Thyroid gland (tissue), 4 donors: Measurements from ENCODE around the gene TSPAN15.

ENCODE experiments used
- POLR2A ChIP-seq, 2 donors: fragments of 450-650 bp; IDR thresholded peaks; one replicate each; pipeline ENCODE4 v1.6.1; 2017; ENCODE audit warnings: antibody characterized with exemption in 2 of 2, mild to moderate bottlenecking in 2 of 2, moderate library complexity in 1 of 2
- TF ChIP-seq, protein P1 (sequence below), 6 experiments: fragments of 200-600 bp in 3 of 6; fragments of 450-650 bp in 3 of 6; sonication (generic) in 3 of 6; IDR thresholded peaks; one replicate each; pipeline ENCODE4 v1.5.1; 2016 to 2019; ENCODE audit warnings: antibody characterized with exemption in 6 of 6, mild to moderate bottlenecking in 2 of 6, inconsistent platforms in 1 of 6, moderate library complexity in 1 of 6

DNA sequence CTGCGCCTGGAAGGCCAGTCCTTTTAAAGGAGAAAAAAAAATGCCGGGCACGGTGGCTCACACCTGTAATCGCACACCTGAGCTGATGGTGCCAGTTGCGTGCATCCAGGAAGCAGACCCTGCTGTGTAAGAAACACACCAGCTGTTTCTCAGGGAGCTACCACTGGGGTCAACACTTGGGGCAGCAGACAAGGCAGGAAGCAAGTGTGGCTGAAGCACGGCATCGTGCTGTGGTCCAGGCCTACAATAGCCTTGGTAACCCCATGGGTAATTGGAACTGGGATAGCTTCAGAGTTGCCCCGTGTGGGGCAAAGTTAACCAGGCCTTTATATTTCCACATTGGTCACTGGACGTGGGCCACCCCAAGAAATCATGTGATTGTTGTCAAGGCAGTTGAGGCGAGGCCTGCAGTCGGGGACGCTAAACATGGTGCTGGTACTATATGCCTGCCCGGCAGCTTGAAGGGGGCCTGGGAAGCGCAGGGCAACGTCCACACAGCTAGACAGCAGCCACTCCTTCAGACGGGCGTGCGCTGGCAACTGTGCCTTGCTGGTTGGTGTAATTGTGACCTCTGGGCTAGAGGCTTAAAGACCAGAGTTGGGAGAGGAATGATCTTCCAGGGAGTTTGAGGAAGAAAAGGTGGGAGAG lies 32.0 kb upstream of the TSPAN15 start:
- TF ChIP-seq POLR2A (IDR thresholded peaks at IDR 0.05): no peak
- TF ChIP-seq, protein P1, sequence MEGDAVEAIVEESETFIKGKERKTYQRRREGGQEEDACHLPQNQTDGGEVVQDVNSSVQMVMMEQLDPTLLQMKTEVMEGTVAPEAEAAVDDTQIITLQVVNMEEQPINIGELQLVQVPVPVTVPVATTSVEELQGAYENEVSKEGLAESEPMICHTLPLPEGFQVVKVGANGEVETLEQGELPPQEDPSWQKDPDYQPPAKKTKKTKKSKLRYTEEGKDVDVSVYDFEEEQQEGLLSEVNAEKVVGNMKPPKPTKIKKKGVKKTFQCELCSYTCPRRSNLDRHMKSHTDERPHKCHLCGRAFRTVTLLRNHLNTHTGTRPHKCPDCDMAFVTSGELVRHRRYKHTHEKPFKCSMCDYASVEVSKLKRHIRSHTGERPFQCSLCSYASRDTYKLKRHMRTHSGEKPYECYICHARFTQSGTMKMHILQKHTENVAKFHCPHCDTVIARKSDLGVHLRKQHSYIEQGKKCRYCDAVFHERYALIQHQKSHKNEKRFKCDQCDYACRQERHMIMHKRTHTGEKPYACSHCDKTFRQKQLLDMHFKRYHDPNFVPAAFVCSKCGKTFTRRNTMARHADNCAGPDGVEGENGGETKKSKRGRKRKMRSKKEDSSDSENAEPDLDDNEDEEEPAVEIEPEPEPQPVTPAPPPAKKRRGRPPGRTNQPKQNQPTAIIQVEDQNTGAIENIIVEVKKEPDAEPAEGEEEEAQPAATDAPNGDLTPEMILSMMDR (IDR thresholded peaks at IDR 0.05): no peak
